ENCODE measurements around the gene CES2. TPM values are rescaled to one million over a fixed set of nuclear protein-coding genes. Genes with fewer than 3 reads are reported as not detected.

The CES2 gene
- total and polyA plus RNA-seq, 2 of the 8 experiments (the other 6 are each of a cell fraction or from before 2014, with no cell fraction given) = 8.6 to 14.7 TPM

- TF ChIP-seq RAD21 (IDR thresholded peaks at IDR 0.05 in 1 of 2, conservative IDR thresholded peaks at IDR 0.05 in 1 of 2; ENCODE audit: low read depth in 2 of 2, low read length in 2 of 2) (no peak), CHD1 (IDR thresholded peaks at IDR 0.05; ENCODE audit: low read depth, low read length) (no peak), CTBP2 (IDR thresholded peaks at IDR 0.05; ENCODE audit: borderline replicate concordance, insufficient read depth, insufficient read length, low read length) (no peak), KDM1A (IDR thresholded peaks at IDR 0.05; ENCODE audit: borderline replicate concordance, low read length) (no peak), KDM5A (IDR thresholded peaks at IDR 0.05; ENCODE audit: low read length) (no peak)
These were observed 24.4 kb downstream of the CES2 start (continued) for GRCh38 chr16:66959704-66960161.

Measured in H1 (cell line).